ENCODE measurements around the gene ACTR3C.

DNA sequence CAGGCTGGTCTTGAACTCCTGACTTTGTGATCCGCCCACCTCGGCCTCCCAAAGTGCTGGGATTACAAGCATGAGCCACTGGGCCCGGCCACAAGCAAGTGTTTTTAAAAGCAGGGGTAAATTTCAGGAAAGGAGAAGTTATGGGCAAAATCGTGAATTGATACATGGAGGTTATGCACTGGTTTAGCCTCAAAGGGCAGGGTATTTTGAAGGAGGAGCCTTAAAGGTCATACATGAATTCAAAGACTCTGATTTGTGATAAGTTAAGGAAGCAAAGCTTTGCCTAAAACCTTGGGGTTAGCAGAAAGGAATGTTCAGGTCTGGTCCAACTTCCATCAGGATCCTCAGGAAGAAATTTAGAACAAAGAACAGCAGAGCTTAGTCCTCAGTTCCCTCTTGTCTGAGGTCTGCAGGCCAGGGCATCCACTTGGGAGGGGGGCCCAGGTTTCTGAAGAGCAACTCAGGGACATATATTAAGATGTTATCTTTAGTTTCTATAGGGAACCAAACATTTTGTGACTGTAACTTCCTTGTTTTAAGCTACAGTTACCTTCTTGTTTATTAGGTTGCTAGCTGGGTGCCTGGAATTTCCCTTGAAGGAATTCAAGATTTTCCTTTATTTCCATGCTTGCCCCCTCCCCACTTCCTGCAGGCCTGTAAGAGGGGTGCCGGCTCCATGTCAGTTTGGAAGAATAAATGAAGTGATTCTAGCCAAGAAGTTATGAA is 42.5 kb upstream of the ACTR3C start:
- TF ChIP-seq, protein P1, sequence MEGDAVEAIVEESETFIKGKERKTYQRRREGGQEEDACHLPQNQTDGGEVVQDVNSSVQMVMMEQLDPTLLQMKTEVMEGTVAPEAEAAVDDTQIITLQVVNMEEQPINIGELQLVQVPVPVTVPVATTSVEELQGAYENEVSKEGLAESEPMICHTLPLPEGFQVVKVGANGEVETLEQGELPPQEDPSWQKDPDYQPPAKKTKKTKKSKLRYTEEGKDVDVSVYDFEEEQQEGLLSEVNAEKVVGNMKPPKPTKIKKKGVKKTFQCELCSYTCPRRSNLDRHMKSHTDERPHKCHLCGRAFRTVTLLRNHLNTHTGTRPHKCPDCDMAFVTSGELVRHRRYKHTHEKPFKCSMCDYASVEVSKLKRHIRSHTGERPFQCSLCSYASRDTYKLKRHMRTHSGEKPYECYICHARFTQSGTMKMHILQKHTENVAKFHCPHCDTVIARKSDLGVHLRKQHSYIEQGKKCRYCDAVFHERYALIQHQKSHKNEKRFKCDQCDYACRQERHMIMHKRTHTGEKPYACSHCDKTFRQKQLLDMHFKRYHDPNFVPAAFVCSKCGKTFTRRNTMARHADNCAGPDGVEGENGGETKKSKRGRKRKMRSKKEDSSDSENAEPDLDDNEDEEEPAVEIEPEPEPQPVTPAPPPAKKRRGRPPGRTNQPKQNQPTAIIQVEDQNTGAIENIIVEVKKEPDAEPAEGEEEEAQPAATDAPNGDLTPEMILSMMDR (conservative IDR thresholded peaks at IDR 0.05; ENCODE audit: low read depth, low read length) = no peak
- no peak for TF ChIP-seq EZH2 (IDR thresholded peaks at IDR 0.05; ENCODE audit: borderline replicate concordance, low read depth, low read length, poor library complexity, severe bottlenecking)
